ENCODE measurements around the gene HRH3.

HRH3 gene

GRCh38 chr20:62243906-62244515 is 23.9 kb upstream of the HRH3 start:
- DNase-seq = no peak

- no peak for DNase-seq
Observed at GRCh38 chr20:62243106-62243505, 23.0 kb upstream of the HRH3 start.

GRCh38 chr20:62242176-62242575 is 22.1 kb upstream of the HRH3 start:
- no peak for DNase-seq

- DNase-seq = no peak
Observed at GRCh38 chr20:62241506-62241905, 21.4 kb upstream of the HRH3 start.

- no peak for DNase-seq
Observed at GRCh38 chr20:62240020-62240685, 20.1 kb upstream of the HRH3 start.

GRCh38 chr20:62239278-62239879 is 19.3 kb upstream of the HRH3 start:
- peak in 1 of 2 experiments; percentile 38 for DNase-seq

GRCh38 chr20:62238569-62239277 is 18.6 kb upstream of the HRH3 start:
- DNase-seq = peak; percentile 34 to 41

- peak; percentile 99 to 100 for DNase-seq
Observed at GRCh38 chr20:62237801-62238568, 17.9 kb upstream of the HRH3 start, which contains the start of gene OSBPL2. Gene OSBPL2 (plus strand): TSS chr20:62238521. CDS start chr20:62256185, 17,664 bp downstream.

- DNase-seq = no peak
Observed at GRCh38 chr20:62237514-62237800, 17.4 kb upstream of the HRH3 start.

GRCh38 chr20:62236766-62237513 is 16.9 kb upstream of the HRH3 start:
- no peak for DNase-seq

- DNase-seq = no peak
Observed at GRCh38 chr20:62236200-62236599, 16.1 kb upstream of the HRH3 start.

GRCh38 chr20:62235777-62236157 is 15.7 kb upstream of the HRH3 start:
- no peak for DNase-seq

- DNase-seq = no peak
Observed at GRCh38 chr20:62235001-62235776, 15.1 kb upstream of the HRH3 start.

GRCh38 chr20:62234339-62234738 is 14.3 kb upstream of the HRH3 start:
- DNase-seq = peak in 1 of 2 experiments; percentile 27

GRCh38 chr20:62233684-62234083 is 13.6 kb upstream of the HRH3 start:
- DNase-seq = no peak

- no peak for DNase-seq
Observed at GRCh38 chr20:62232770-62233645, 12.9 kb upstream of the HRH3 start.

GRCh38 chr20:62232194-62232593 is 12.1 kb upstream of the HRH3 start:
- no peak for DNase-seq

GRCh38 chr20:62231292-62231691 is 11.2 kb upstream of the HRH3 start:
- no peak for DNase-seq

GRCh38 chr20:62230696-62231095 is 10.6 kb upstream of the HRH3 start:
- DNase-seq = no peak

GRCh38 chr20:62230276-62230675 is 10.2 kb upstream of the HRH3 start:
- DNase-seq = no peak

GRCh38 chr20:62229667-62230066 is 9.6 kb upstream of the HRH3 start:
- no peak for DNase-seq
